UCSD-AML1 (cell line): ENCODE results near the gene FNDC3B.
"Not testable (repeated sequence)": the region's sequence is repeated elsewhere in the genome, so short reads cannot be mapped to it uniquely, and the experiment has no call there.

Source experiments
- DNase-seq: peaks from one replicate; lab custom pipeline; 2025; ENCODE audit not compliant: unreplicated experiment; lab: John Stamatoyannopoulos, UW

Gene FNDC3B

DNA sequence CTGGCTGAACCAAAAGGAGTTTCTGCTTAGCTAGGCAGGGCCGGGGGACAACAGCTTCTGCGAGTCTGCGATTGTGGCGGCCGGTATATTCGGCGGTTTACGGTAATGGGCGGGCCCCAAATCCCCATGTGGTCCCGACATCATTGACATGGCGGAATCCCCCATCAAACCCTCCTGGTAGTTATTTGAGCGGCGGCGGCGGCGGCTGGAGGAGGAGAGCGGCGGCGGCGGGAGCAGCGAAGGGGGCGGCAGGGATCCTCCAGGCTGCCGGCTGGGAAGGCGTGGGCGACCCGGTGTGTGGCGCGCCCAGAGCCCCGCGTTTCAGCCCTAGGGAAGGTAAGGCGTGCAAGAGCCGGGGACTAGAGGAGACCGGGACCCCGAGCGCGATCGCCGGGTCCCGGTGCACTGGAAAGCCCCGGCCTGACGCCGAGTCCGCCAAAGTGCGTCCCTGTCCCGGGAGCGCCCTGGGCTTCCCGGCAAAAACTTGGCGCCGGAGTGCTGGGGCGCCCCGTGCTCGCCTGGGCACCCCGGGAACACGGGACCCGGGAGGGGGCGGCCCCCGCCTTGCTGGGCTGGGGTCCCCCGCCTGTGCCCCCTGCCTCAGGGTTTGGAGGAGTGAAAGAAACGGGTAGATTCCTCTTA lies at the start of gene FNDC3B:
TSS of gene FNDC3B (plus strand) at position 143 of the 642 bp plus-strand sequence. CDS start 72,902 bp downstream, outside the sequence.
- DNase-seq: peak; percentile 93

- DNase-seq: not testable (repeated sequence)
Measured at GRCh38 chr3:171990239-171990638, 49.1 kb upstream of the FNDC3B start.

DNA sequence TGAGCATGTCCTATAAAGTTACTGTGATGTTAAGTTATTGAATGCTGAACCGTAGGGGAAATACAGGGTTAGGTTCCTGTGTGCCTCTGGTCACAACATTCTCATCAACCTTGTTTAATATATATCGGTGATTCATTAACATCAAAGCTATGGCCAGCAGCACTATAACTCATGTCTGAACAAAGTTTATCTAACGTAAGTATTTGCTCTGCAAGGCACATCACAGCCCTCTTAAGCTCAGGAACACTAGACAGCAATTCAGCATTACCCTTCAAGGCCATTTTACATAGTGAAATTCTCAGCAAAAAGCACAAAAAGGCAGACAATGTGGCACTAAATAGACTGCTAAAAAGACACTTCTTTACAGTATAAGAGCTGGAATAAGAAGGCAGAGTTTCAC lies 48.2 kb upstream of the FNDC3B start:
- DNase-seq: no peak

- DNase-seq: no peak
Measured at GRCh38 chr3:171994646-171995428, 44.5 kb upstream of the FNDC3B start.

- DNase-seq: no peak
Measured at GRCh38 chr3:171995486-171995885, 43.9 kb upstream of the FNDC3B start.

DNA sequence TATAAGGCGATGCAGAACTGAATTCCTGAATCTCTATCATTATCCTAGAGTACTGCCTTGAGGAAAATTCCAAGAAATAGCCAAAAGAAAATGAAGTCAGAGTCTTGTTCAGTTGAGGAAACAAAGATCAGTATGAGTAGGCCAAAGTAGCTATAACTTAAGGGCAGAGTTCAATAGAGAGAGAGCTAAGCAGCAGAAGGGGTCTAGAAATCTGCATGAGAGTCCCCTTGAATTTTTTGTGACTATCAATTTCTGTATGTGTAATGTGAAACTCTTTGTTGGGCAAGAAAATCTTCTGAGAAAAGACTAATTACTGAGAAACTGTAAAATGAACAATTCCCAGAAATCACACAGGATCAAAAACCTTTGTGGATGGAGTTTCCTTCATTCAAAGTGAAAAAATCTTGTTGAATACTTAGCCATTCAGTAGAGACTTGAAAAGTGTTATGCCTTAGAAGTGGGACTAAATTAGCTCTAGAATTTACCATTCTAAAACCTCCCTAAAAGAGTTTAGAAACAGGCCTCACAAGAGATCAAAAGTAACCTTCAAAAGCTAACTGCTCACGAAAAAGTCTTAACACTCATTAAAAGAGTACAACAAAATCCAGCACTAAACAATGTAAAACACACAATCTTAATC lies 43.1 kb upstream of the FNDC3B start:
- DNase-seq: no peak

DNA sequence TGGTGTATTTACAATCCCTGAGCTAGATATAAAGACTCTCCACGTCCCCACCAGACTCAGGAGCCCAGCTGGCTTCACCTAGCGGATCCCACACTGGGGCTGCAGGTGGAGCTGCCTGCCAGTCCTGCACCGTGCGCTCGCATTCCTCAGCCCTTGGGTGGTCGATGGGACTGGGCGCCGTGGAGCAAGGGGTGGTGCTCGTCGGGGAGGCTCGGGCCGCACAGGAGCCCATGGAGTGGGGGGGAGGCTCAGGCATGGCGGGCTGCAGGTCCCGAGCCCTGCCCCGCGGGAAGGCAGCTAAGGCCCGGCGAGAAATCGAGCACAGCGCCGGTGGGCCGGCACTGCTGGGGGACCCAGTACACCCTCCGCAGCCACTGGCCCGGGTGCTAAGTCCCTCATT lies 40.6 kb upstream of the FNDC3B start:
- not testable (repeated sequence) for DNase-seq

DNA sequence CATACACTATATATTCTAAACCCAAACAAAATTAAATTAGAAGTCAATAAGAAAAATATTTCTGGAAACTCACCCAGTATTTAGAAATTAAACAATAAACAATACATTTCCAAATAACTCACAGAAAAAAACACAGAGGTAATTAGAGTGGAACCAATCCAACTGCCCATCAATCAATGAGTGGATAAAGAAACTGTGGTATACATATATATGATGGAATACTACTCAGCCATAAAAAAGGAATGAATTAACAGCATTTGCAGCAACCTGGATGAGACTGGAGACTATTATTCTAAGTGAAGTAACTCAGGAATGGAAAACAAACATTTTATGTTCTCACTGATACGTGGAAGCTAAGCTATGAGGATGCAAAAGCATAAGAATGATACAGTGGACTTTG lies 37.8 kb upstream of the FNDC3B start:
- not testable (repeated sequence) for DNase-seq

DNA sequence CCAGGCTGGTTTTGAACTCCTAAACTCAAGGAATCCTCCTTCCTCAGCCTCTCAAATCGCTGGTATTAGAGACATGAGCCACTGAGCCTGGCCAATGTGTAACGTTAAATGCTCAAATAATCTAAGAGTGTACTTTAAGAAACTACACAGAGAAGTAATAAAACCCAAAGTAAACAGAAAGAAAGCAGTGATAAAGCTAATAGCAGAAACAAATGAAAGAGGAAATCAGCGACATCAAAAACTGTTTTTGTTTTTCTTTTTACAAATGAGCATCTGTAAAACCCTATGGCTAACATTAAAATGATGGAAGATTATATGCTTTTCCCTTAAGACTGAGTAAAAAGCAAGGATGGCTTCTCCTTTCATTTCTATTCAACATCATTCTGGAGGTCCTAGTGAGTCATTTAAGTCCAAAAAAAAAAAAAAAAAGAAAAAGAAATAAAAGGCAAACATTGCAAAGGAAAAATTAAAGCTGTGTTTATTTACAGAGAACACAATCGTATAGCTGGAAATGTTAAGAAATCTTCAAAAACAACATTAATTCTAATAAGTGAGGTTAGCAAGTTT lies 36.8 kb upstream of the FNDC3B start:
- no peak for DNase-seq

- no peak for DNase-seq
Measured at GRCh38 chr3:172003146-172003545, 36.2 kb upstream of the FNDC3B start.

DNA sequence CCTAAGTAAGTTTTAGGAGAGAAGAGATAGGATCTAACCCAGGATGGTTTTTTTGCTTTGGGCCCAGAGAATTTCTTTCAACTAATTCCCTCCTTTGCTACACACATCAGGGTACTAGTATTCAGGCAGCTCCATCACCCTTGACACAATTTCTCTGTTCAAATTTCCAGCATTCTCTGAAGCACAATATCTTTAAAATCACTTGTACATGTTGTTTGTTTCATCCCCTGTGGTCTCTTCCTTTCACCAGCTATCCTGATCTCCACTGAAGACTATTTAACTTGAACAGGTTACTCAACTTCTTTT lies 32.4 kb upstream of the FNDC3B start:
- DNase-seq: no peak

GRCh38 chr3:172009803-172010202 lies 29.6 kb upstream of the FNDC3B start:
- DNase-seq: no peak

- no peak for DNase-seq
Measured at GRCh38 chr3:172012775-172013174, 26.6 kb upstream of the FNDC3B start.

DNA sequence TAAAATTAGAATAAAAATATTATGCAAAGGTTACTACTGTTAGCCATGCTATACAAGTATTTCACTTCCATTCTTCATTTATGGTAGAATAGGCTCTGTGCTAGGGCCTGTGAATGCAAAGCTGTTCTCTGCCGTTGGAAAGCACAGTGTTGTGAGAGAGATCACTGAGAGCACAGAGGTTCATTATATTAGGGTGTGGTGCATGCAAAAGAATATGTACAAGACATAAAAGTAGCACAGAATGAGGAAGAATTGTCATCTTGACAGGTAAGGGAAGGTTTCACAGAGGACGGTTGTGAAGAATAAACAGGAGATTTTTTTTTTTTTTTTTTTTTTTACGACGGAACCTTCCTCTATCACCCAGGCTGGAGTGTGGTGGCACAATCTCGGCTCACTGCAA lies 25.2 kb upstream of the FNDC3B start:
- DNase-seq: no peak

DNA sequence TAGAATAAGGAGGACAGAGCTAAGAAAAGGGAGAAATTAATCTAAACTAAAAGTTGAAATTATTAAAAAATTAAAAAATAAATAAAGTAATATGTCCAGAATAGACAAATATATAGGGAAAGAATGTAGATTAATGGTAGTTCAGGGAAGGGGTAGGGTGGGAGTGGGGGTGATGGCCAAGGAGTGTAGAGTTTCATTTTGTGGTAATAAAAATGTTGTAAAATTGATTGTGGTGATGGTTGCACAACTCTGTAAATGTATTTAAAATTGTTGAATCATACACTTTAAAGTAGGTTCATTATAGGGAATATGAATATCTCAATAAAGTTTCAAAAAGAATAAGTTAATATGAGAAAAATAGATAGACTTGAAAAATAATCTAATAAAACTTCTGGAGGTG lies 21.0 kb upstream of the FNDC3B start:
- DNase-seq: no peak

- no peak for DNase-seq
Measured at GRCh38 chr3:172020763-172021162, 18.6 kb upstream of the FNDC3B start.

- no peak for DNase-seq
Measured at GRCh38 chr3:172021164-172021563, 18.2 kb upstream of the FNDC3B start.

- DNase-seq: no peak
Measured at GRCh38 chr3:172021859-172022258, 17.5 kb upstream of the FNDC3B start.

GRCh38 chr3:172023915-172024314 lies 15.5 kb upstream of the FNDC3B start:
- no peak for DNase-seq

- no peak for DNase-seq
Measured at GRCh38 chr3:172024679-172025078, 14.7 kb upstream of the FNDC3B start.

DNA sequence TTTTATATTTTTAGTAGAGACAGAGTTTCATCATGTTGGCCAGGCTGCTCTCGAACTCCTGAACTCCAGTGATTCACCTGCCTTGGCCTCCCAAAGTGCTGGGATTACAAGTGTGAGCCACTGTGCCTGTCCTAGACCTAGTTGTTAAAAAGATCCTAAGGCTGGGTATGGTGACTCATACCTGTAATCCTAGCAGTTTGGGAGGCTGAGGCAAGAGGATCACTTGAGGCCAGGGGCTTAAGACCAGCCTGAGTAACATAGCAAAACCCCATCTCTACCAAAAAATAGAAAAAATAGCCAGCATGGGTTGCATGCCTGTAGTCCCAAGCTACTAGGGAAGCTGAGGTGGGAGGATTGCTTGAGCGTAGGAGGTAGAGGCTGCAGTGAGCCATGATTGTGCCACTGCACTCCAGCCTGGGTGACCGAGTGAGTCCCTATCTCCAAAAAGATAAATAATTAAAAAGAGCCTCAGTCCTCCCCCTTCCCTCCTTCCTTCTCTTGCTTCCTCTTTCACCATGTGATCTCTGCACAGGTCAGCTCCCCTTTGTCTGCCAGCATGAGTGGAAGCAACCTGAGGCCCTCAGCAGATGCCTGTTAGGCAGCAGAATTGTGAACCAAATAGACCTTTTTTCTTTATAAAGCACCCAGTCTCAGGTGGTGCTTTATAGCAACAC lies 9.8 kb upstream of the FNDC3B start:
- DNase-seq: peak; percentile 12
